Measurements from ENCODE around the gene S1PR3.
"Not testable (repeated sequence)": the region's sequence is repeated elsewhere in the genome, so short reads cannot be mapped to it uniquely, and the experiment has no call there.

S1PR3 gene

DNA sequence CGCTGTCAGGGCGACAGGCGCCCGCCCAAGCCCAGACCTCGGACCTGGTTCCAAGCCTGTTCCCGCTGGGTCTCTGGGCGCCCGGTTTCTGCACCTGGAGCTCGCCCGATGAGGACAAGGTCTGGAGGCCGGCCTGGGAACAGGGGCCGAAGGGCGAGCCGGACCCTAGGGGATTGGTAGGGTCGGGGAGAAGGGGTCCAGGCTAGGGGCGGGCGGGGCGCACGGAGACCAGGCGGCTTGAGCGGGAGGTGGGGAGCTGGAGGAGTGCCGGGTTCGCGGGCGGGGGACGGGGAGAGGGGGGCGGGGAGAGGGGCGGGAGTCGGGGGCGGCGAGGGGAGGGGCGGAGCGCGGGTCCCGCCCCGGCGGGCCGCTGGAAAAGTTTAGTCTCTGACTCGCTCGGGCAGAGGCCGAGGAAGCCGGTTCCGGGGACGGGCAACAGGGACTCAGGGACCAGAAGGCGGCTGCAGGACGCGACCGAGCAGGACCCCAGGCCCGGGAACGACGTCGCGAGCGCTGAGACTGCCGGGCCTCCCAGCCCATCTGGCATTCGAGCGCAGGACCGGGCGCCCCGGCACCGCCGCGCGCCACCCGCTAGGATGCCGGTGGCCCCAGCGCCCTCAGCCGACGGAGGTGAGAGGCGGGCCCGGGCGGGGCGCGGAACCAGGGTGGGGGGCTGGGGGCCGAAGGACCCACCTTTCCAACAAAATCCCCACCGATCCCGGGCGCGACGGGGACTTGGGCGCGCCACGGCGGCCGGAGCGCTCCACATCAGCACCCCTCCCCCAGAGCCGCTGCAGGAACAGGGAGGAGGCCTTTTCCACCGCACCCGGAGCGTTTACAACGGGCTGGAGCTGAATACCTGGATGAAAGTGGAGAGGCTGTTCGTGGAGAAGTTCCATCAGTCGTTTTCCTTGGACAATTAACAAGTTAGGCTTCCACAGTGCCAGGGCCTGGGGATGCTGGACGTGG is at the start of gene S1PR3:
S1PR3 (plus strand) TSS at position 403 of the 969 bp plus-strand sequence. CDS start 9,733 bp downstream, outside the sequence.
- H3K27ac Mint-ChIP-seq = no peak within 1 kb of the TSS
- no peak for ATAC-seq
- H3K9me3 Mint-ChIP-seq = peaks cover 3% of the 10 kb centered on the region
- H3K27me3 Mint-ChIP-seq = peaks cover 77% of the 10 kb centered on the region
- no peak within 1 kb of the TSS for H3K4me3 Mint-ChIP-seq
- no peaks in the 10 kb centered on the region for H3K36me3 Mint-ChIP-seq
- H3K4me1 Mint-ChIP-seq = peaks cover 14% of the 10 kb centered on the region

DNA sequence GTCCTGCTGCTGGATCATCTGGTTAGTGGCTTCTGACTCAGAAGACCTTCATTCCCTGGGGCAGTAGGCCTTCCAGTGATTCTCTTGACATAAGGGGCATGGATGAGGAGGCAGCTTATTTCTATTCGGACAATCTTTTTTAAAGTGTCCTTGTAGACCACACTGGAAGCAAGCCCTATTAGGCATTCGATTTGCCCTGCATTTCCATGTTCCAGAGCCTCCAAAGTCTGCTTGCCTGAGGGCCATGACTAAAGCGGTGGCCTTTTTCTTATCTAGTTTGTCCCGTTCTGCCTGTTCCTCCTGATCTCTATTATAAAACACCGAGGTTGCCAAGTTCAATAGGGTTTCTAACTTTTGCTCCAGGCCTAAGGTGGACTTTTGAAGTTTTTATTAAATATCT is 49.7 kb upstream of the S1PR3 start:
- H3K36me3 Mint-ChIP-seq, H3K9me3 Mint-ChIP-seq, H3K4me3 Mint-ChIP-seq, H3K27me3 Mint-ChIP-seq, H3K27ac Mint-ChIP-seq, H3K4me1 Mint-ChIP-seq, ATAC-seq: not testable (repeated sequence)

DNA sequence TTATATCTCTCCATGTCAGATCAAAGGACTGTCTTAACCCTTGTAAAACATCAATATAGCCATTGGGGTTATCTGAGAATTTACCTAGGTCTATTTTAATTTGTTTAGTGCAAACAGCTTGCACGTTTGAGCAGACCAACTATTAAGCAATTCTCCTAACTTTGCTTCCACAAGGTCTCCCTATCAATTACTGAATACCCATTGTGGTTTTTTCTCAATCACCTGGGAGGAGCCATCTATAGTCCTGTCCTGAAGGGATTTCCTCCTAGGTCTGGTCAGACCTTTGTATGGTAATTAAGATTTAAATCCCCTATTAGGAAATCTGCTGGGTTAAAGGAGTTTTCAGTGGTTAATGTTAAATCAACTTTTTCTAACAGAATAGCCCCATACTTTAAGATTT is 48.9 kb upstream of the S1PR3 start:
- Mint-ChIP-seq H3K36me3 (no peaks in the 10 kb centered on the region), H3K4me1 (no peaks in the 10 kb centered on the region), H3K27ac (no peak overlapping the region), H3K4me3 (no peak overlapping the region), H3K9me3 (peaks cover 3% of the 10 kb centered on the region), H3K27me3 (no peaks in the 10 kb centered on the region)
- no peak for ATAC-seq

DNA sequence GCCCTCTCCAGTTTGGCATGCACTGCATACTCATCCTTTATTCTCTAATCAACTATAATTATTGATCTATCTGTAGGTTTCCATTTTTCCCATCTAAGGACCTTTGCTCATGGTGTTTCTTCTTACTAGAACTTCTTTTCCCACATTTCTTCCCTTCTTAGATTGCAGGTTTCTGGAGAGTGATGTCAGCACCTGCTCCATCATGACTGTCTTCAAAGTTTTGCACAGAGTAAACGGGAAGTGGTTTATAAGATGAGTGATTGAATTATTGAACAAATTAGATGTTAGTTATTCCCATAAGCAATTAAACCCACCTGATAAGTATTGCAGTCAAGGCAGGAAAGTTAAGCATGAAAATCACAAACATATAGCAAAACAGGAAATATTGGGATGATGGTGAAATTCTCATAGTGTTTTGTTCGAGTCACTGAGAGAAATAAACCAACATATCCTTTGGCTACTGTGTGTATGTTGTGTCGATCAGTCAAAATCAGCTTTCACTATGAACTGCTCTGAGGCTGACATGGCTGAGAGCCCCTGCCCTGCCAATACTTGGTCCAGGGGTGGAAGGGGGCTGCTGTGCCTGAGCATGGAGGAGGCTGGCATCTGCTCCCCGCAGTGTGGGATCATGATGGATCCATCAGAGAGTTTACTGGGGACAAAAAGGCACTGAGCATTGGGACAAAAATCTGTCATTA is 45.5 kb upstream of the S1PR3 start:
- H3K4me3 Mint-ChIP-seq = no peak overlapping the region
- no peaks in the 10 kb centered on the region for H3K36me3 Mint-ChIP-seq
- no peak overlapping the region for H3K27ac Mint-ChIP-seq
- H3K9me3 Mint-ChIP-seq = peaks cover 3% of the 10 kb centered on the region
- no peaks in the 10 kb centered on the region for H3K4me1 Mint-ChIP-seq
- H3K27me3 Mint-ChIP-seq = peaks cover 11% of the 10 kb centered on the region
- no peak for ATAC-seq

DNA sequence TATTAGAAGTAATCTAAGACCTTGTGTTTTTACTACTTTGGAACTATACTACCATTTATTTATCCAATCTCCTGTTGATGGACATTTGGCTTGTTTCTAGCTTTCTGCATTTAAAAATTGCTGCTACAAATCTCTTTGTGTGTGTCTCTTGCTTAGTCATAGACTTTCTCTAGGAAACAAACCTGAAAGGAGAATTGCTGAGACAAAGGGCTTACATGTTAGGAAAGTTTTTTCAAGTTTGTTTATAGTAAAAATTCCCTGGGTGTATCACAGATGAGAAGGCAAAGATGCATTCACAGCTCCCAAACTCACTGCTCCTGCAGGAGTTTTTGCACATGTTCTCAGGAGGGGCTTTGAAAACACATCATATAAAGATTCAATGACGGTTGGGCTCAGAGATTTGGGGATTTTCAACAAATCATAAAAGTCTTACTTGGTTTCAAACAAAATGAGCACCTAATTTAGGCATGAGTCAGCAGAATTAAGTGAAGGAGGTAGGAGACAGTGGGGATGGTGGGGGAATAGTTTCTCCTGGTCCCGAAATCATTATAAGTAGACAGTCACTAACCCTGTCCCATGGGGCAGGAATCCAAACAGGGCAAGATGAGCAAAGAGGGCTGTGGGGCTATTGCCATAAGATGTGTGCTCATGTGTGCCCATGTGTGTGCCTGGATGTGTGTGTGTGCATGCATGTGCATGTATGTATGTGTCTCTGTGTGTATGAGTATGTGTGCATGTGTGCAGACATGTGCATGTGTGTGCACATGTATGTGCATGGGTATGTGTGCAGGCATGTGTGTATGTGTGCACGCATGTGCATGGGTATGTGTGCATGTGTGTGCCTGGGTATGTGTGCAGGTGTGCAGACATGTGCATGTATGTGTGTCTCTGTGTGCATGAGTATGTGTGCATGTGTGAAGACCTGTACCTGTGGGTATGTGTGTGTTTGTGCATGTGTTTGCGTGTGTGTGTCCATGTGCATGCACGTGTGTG is 43.4 kb upstream of the S1PR3 start:
- Mint-ChIP-seq H3K4me3 (no peak overlapping the region), H3K36me3 (no peaks in the 10 kb centered on the region), H3K27me3 (peaks cover 15% of the 10 kb centered on the region), H3K4me1 (no peaks in the 10 kb centered on the region), H3K27ac (no peak overlapping the region), H3K9me3 (peaks cover 3% of the 10 kb centered on the region)
- ATAC-seq = no peak

DNA sequence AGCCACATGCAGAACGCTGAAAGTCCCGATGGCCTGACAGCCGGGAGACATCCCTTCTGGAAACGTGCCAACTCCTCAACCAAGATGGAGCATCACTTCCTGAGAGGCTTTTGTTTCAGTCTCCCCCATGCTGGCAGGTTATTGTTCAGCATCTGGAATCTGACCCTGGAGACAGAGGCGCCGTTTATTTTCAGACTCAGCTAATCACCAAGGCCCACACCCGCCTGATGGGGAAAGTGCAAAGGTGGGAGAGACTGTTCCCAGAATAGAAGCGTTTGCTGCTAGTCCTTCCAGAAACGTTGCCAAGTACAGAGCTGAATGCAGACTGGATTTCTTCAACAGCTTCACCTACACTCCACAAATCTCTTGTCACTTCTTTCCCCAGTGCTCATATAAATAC is 41.8 kb upstream of the S1PR3 start:
- Mint-ChIP-seq H3K36me3 (no peaks in the 10 kb centered on the region), H3K4me1 (no peaks in the 10 kb centered on the region), H3K4me3 (no peak overlapping the region), H3K27me3 (peaks cover 27% of the 10 kb centered on the region), H3K27ac (no peak overlapping the region), H3K9me3 (no peaks in the 10 kb centered on the region)
- no peak for ATAC-seq

DNA sequence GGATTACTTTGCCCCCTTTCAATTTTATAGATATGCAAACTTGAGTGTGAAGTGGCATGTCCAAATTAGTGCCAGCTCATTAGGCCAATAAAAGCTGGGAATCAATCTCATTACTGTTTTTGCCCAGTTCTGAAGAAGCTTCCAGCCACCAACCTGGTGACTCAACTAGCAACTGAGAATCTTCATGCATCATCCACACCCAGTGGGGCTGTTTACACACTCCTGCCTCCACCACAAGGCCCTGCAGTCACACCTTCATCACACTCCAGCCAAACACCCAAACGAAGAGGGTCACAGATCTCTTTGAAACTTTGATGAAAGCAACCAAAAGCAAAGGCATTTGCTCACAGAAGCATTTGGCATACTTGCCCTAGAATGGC is 41.3 kb upstream of the S1PR3 start:
- Mint-ChIP-seq H3K9me3 (no peaks in the 10 kb centered on the region), H3K4me1 (no peaks in the 10 kb centered on the region), H3K36me3 (no peaks in the 10 kb centered on the region), H3K27ac (no peak overlapping the region), H3K27me3 (peaks cover 27% of the 10 kb centered on the region), H3K4me3 (no peak overlapping the region)
- no peak for ATAC-seq

DNA sequence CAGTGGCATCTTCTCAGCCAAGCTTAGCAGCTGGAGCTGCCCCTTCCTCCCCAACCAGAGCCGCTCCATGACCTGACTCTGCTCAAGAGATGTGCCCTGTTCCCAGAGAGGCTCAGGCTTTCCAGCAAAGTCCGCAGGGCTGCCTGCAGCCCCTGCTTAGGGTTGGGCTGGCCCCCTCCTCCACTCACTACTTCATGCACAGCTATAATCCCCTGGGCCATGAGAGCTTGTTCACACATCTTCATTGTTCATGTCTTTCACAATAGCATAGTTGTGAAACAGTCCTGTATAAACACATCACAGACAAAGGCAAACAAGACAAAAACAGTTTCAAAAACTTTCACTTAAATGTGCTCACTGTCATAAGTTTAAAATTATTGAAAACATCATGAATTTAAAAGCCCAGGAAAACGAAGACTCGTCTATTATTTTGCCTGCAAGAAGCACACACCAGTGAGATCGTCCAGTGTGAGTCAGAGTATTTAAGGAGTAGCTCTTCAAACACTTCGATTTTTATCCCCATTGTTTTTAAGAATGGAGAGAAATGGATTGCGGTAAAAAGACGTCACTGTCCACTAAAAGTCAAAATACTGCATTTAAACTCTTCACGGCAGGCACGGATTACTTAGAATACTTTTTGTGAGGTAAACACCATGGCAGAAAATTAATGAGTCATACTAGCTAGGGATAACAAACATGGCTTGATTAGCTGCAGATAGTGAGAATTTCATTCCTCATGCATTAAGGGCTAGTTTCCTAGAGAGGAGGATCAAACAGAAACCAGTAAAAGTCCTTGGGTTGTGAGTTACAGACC is 40.7 kb upstream of the S1PR3 start:
- Mint-ChIP-seq H3K27me3 (peaks cover 27% of the 10 kb centered on the region), H3K4me3 (no peak overlapping the region), H3K9me3 (no peaks in the 10 kb centered on the region), H3K27ac (no peak overlapping the region), H3K4me1 (no peaks in the 10 kb centered on the region), H3K36me3 (no peaks in the 10 kb centered on the region)
- no peak for ATAC-seq

DNA sequence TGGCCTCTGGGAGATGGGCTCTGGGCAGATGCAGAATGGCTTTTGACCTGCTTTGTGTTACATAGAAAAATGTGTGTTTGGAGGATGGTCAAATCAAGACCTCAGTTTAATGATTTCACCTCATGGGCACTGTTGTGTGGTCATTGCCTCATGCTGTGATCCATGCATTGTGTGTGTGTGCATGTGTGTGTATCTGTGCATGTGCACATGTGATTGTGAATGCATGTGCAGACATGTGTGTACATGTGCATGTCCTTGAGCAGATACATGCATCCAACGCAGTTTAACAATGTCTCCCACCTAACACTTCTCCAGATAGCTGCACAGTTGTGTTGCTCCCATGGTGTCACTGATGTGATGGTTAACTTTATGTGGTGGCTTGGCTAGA is 40.1 kb upstream of the S1PR3 start:
- H3K4me3 Mint-ChIP-seq = no peak overlapping the region
- H3K27ac Mint-ChIP-seq = no peak overlapping the region
- H3K4me1 Mint-ChIP-seq = no peaks in the 10 kb centered on the region
- no peaks in the 10 kb centered on the region for H3K9me3 Mint-ChIP-seq
- no peak for ATAC-seq
- no peaks in the 10 kb centered on the region for H3K36me3 Mint-ChIP-seq
- H3K27me3 Mint-ChIP-seq = peaks cover 27% of the 10 kb centered on the region

DNA sequence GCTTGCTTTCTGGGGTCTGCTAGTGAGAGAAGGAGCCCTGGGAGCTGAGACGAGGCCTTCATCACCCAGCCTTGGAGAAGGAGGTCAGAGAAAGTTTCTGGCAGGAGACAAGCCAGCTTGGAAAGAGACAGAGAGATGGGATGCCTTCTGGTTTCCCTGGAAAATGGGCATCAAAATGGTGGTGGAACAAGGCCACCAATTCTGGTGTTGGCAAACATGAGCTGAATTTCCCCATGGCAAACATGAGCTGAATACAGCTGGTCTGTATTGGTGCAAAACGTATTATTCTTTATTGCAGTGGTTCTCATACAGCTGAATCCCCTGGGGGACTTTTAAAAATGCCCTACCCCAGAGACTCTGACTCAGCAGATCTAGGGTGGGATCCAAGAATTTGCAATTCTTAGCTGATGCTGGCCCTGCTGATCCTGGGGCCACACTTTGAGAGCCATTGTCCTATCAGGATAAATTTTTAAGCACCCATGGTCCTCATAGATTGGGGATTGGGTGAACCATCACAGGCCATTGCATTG is 39.1 kb upstream of the S1PR3 start:
- ATAC-seq = no peak
- H3K27ac Mint-ChIP-seq = no peak overlapping the region
- H3K4me1 Mint-ChIP-seq = no peaks in the 10 kb centered on the region
- H3K4me3 Mint-ChIP-seq = no peak overlapping the region
- H3K27me3 Mint-ChIP-seq = peaks cover 27% of the 10 kb centered on the region
- H3K9me3 Mint-ChIP-seq = no peaks in the 10 kb centered on the region
- H3K36me3 Mint-ChIP-seq = no peaks in the 10 kb centered on the region

DNA sequence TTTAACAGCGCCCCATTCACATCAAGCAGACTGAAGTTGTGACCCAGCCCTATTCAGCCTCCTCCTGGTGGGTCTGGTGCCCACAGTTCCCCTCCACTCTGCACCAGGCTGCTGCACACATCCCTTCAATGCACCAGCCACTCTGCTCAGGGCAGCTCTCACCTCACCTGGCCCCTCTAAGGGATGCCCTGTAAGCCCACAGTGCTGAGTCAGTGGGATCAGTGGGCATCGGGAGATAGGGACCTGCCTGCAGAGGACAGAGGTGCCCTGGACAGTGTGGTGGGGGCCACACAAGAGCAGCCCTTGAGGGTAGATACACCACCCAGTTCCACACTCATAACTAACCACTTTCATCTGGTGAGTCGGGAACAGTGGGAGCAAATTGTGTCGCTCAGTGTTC is 38.3 kb upstream of the S1PR3 start:
- H3K4me1 Mint-ChIP-seq = no peaks in the 10 kb centered on the region
- no peak overlapping the region for H3K4me3 Mint-ChIP-seq
- ATAC-seq = no peak
- H3K36me3 Mint-ChIP-seq = no peaks in the 10 kb centered on the region
- no peak overlapping the region for H3K27ac Mint-ChIP-seq
- no peaks in the 10 kb centered on the region for H3K9me3 Mint-ChIP-seq
- H3K27me3 Mint-ChIP-seq = peaks cover 27% of the 10 kb centered on the region

DNA sequence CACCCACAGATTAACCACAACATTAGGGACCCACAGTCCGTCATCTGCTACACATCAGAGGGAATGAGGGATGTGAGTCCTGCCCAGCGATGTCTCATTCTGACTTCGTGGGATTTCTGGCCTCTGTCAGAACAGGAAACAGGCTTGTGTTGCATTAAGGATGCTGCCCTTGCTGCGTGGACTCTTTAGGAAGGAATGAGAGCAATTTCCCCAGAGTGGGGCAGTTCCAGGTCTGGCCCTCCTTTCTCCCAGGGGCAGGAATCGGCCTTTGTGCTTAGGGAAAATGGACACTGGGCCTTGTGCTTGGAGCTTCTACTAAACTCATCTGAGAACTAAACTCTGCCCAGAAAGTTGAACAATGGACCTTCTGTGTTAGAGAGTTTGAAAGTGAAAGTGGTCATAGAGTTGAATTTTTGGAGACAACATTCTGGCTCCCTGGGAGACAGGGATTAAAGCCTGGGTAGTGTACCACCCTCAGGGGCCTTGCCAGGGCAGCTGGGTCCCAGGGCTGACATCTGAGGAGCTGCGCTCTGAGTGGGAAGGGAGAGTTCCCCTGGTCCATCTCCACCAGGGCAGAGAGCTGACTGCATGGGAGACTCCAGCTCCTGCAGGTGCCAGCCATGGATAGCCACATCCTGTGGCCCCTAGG is 37.8 kb upstream of the S1PR3 start:
- Mint-ChIP-seq H3K36me3 (no peaks in the 10 kb centered on the region), H3K4me3 (no peak overlapping the region), H3K27me3 (peaks cover 27% of the 10 kb centered on the region), H3K9me3 (no peaks in the 10 kb centered on the region), H3K27ac (no peak overlapping the region), H3K4me1 (no peaks in the 10 kb centered on the region)
- ATAC-seq = no peak

DNA sequence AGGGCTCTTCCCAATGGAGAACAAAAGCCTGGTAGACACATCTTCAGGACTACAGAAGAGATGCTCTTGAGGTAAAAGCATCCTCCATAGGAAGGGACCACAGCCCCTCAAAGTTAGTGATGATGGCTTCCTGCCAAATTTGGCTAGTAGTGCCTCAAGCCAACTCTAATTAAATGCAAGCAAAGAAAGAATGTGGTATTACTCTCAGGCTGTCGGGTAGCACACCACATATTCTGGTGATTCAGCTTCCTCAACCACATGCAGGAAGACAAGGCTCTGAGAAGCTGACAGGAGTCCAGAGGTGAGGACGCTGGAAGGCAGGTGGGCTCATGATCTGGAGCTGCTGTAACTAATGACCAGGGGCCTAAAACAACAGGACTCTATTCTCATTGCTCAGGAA is 37.2 kb upstream of the S1PR3 start:
- Mint-ChIP-seq H3K27me3 (peaks cover 27% of the 10 kb centered on the region), H3K4me3 (no peak overlapping the region), H3K27ac (no peak overlapping the region), H3K9me3 (no peaks in the 10 kb centered on the region), H3K4me1 (no peaks in the 10 kb centered on the region), H3K36me3 (no peaks in the 10 kb centered on the region)
- no peak for ATAC-seq

DNA sequence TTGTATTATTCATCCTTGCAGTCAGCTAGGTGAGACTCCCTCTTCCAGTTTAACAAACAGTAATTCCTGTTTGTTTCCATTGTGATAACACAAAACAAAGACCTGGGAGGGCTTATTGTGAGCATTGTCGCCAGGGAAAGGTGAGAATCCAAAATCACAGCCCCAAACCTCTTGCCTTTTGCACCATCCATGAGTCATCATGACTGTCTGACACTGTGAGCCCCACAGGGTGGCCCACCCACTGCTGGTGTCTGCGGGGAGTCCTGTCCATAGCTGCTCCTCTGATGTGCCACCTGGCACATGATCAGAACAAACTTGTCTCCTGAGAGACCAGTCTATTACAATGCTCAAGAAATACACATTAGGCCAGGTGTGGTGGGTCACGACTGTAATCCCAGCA is 33.7 kb upstream of the S1PR3 start:
- H3K4me3 Mint-ChIP-seq = no peak overlapping the region
- no peaks in the 10 kb centered on the region for H3K36me3 Mint-ChIP-seq
- H3K27me3 Mint-ChIP-seq = peaks cover 26% of the 10 kb centered on the region
- no peaks in the 10 kb centered on the region for H3K4me1 Mint-ChIP-seq
- H3K27ac Mint-ChIP-seq = no peak overlapping the region
- no peak for ATAC-seq
- H3K9me3 Mint-ChIP-seq = peaks cover 5% of the 10 kb centered on the region

Measured in stimulated activated memory B cell treated with anti-CD40 and anti-IgM and Interleukin-4, amounts not matched to agents 10 μg/mL and 1 μg/mL and 100 μg/mL, for 72 hours (primary cell).